Liver (tissue), 3 donors: ENCODE measurements around the gene ABLIM1.

Experiments used
- EGR1 ChIP-seq, 2 donors: IDR thresholded peaks; 2 replicates each; pipeline ENCODE4 v1.6.1; 2016 to 2018; ENCODE audit warnings: antibody characterized with exemption in 2 of 2, low read depth in 2 of 2
- FOXA1 ChIP-seq: IDR thresholded peaks from 2 replicates; pipeline ENCODE4 v1.6.1; 2016; ENCODE audit warnings: antibody characterized with exemption
- GABPA ChIP-seq, 2 donors: IDR thresholded peaks in 1 of 2; conservative IDR thresholded peaks in 1 of 2; 2 replicates each; pipeline ENCODE4 v1.6.1; 2016; ENCODE audit warnings: antibody characterized with exemption in 2 of 2, mild to moderate bottlenecking in 1 of 2, moderate library complexity in 1 of 2
- MAX ChIP-seq: IDR thresholded peaks from 2 replicates; pipeline ENCODE4 v1.6.1; 2016; ENCODE audit warnings: antibody characterized with exemption
- NR2F2 ChIP-seq: IDR thresholded peaks from 2 replicates; pipeline ENCODE4 v1.6.1; 2016; ENCODE audit warnings: antibody characterized with exemption
- REST ChIP-seq: IDR thresholded peaks from 2 replicates; pipeline ENCODE4 v1.6.1; 2016; ENCODE audit warnings: antibody characterized with exemption, mild to moderate bottlenecking
- SP1 ChIP-seq: IDR thresholded peaks from 2 replicates; pipeline ENCODE4 v1.6.1; 2018; ENCODE audit warnings: antibody characterized with exemption, mild to moderate bottlenecking
- TAF1 ChIP-seq: conservative IDR thresholded peaks from 2 replicates; pipeline ENCODE4 v1.6.1; 2016; ENCODE audit warnings: antibody characterized with exemption, mild to moderate bottlenecking
- YY1 ChIP-seq: IDR thresholded peaks from 2 replicates; pipeline ENCODE4 v1.6.1; 2016; ENCODE audit warnings: antibody characterized with exemption, mild to moderate bottlenecking
- ZBTB33 ChIP-seq: IDR thresholded peaks from 2 replicates; pipeline ENCODE4 v1.6.1; 2016; ENCODE audit warnings: antibody characterized with exemption
- TF ChIP-seq, protein P1 (sequence below): fragments of 150-350 bp; IDR thresholded peaks from 2 replicates; pipeline ENCODE4 v1.5.1; 2017; ENCODE audit warnings: improper control_type of control experiment, low read depth, low read length; ENCODE audit not compliant: missing input control
- donor health status: healthy.
- donor health status: healthy.

DNA sequence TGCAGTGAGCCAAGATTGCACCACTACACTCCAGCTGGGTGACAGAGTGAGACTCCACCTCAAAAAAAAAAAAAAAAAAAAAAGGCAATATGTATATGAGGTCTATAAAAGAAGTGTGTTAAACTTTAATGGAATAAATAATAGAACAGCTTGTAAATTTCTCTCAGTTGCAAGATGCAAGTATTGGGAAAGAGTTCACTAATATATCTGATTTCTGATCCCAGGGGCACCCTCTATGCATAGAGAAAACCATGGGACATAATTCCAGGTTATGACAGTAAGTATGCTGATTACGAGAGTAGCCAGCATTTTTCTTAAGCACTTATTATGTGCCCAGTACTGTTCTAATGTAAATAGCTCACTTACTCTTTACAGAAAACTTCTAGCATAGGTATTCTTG lies 187.7 kb downstream of the ABLIM1 start:
- TF ChIP-seq, protein P1, sequence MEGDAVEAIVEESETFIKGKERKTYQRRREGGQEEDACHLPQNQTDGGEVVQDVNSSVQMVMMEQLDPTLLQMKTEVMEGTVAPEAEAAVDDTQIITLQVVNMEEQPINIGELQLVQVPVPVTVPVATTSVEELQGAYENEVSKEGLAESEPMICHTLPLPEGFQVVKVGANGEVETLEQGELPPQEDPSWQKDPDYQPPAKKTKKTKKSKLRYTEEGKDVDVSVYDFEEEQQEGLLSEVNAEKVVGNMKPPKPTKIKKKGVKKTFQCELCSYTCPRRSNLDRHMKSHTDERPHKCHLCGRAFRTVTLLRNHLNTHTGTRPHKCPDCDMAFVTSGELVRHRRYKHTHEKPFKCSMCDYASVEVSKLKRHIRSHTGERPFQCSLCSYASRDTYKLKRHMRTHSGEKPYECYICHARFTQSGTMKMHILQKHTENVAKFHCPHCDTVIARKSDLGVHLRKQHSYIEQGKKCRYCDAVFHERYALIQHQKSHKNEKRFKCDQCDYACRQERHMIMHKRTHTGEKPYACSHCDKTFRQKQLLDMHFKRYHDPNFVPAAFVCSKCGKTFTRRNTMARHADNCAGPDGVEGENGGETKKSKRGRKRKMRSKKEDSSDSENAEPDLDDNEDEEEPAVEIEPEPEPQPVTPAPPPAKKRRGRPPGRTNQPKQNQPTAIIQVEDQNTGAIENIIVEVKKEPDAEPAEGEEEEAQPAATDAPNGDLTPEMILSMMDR = no peak
- TF ChIP-seq YY1 (no peak), GABPA (IDR thresholded peaks at IDR 0.05 in 1 of 2, conservative IDR thresholded peaks at IDR 0.05 in 1 of 2) (no peak), EGR1 (IDR thresholded peaks at IDR 0.05; ENCODE audit: low read depth in 2 of 2) (no peak), REST (no peak), FOXA1 (no peak), SP1 (no peak), TAF1 (no peak), MAX (no peak), ZBTB33 (no peak), NR2F2 (no peak)
